ENCODE measurements around the gene HSPA5.

Gene HSPA5

DNA sequence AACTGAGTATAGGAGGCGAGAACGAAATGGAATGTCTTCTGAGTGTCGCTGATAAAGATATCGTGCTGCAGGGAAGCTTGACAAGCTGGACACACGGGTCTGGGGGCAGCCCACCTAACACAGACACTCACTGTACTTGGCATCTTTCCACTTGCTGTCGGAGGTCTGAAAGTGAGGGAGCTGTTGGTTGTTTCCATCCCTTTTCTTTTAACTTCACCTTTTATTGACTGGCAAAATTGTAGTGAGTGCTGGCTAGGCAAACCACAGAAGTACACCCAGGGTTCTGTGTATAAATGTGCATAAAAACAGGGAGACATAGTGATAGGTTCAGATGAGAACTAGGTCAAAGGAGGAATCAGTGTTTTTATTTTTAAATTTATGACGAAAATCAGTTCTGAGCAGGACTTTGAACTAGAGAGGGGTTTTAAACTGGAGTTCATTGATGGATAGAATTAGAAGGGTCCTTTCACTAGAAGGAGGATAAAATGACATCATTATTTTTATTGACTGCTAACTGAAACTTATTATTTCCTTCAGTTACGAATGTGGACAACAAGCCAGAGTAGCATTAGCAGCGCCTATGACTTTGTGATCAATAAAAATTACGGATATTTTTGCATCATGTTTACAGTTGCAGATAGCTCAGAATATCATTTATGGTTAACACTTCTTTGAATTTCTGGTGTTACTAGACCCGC is 21.3 kb upstream of the HSPA5 start:
- H3K79me2 ChIP-seq (ENCODE audit: control insufficient read depth, low read length) = peaks cover 55% of the 10 kb centered on the region
- H3K9me3 ChIP-seq (ENCODE audit: control insufficient read depth, insufficient read depth, low read length) = no peaks in the 10 kb centered on the region
- no peaks in the 10 kb centered on the region for H3K9me2 ChIP-seq (replicated peaks; ENCODE audit: control insufficient read depth, low read length)
- H3K36me3 ChIP-seq (ENCODE audit: control insufficient read depth, low read length) = peaks cover 14% of the 10 kb centered on the region
- H3K4me1 ChIP-seq (ENCODE audit: control insufficient read depth, low read length) = peaks cover 31% of the 10 kb centered on the region
- no peaks in the 10 kb centered on the region for H3F3A ChIP-seq (ENCODE audit: control insufficient read depth, insufficient read depth)
- no peaks in the 10 kb centered on the region for H3K27me3 ChIP-seq (ENCODE audit: control insufficient read depth, low read length)
- no peak overlapping the region for H3K27ac ChIP-seq (ENCODE audit: low read depth, low read length)
- H4K20me1 ChIP-seq (ENCODE audit: control insufficient read depth, insufficient read depth, low read depth, low read length) = no peaks in the 10 kb centered on the region
- no peak for TF ChIP-seq EZH2phosphoT487 (IDR thresholded peaks at IDR 0.05; ENCODE audit: borderline replicate concordance, low read length)
- TF ChIP-seq, protein P1, sequence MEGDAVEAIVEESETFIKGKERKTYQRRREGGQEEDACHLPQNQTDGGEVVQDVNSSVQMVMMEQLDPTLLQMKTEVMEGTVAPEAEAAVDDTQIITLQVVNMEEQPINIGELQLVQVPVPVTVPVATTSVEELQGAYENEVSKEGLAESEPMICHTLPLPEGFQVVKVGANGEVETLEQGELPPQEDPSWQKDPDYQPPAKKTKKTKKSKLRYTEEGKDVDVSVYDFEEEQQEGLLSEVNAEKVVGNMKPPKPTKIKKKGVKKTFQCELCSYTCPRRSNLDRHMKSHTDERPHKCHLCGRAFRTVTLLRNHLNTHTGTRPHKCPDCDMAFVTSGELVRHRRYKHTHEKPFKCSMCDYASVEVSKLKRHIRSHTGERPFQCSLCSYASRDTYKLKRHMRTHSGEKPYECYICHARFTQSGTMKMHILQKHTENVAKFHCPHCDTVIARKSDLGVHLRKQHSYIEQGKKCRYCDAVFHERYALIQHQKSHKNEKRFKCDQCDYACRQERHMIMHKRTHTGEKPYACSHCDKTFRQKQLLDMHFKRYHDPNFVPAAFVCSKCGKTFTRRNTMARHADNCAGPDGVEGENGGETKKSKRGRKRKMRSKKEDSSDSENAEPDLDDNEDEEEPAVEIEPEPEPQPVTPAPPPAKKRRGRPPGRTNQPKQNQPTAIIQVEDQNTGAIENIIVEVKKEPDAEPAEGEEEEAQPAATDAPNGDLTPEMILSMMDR (IDR thresholded peaks at IDR 0.05; ENCODE audit: low read depth, low read length, poor library complexity, severe bottlenecking) = no peak
- H3K4me3 ChIP-seq (ENCODE audit: low read length) = peak overlapping the region; percentile 89
- H3K4me2 ChIP-seq (ENCODE audit: low read length) = peak overlapping the region; percentile 70

GRCh38 chr9:125261501-125262293 is 20.6 kb upstream of the HSPA5 start, which contains the start of gene GAPVD1:
Gene GAPVD1, plus strand, starts transcription at chr9:125261826. Its CDS starts 37,096 bp downstream, at chr9:125298922.
- no peak for TF ChIP-seq EZH2phosphoT487 (IDR thresholded peaks at IDR 0.05; ENCODE audit: borderline replicate concordance, low read length)
- TF ChIP-seq, protein P1 (IDR thresholded peaks at IDR 0.05; ENCODE audit: low read depth, low read length, poor library complexity, severe bottlenecking) = peak; percentile 49
- Histone ChIP-seq H3K27me3 (ENCODE audit: control insufficient read depth, low read length) (no peaks in the 10 kb centered on the region), H3K27ac (ENCODE audit: low read depth, low read length) (peak within 1 kb of the TSS; percentile 79), H3K36me3 (ENCODE audit: control insufficient read depth, low read length) (peaks cover 14% of the 10 kb centered on the region), H3K79me2 (ENCODE audit: control insufficient read depth, low read length) (peaks cover 47% of the 10 kb centered on the region), H3F3A (ENCODE audit: control insufficient read depth, insufficient read depth) (no peaks in the 10 kb centered on the region), H3K4me2 (ENCODE audit: low read length) (peak within 1 kb of the TSS; percentile 70), H3K9me2 (replicated peaks; ENCODE audit: control insufficient read depth, low read length) (no peaks in the 10 kb centered on the region), H4K20me1 (ENCODE audit: control insufficient read depth, insufficient read depth, low read depth, low read length) (no peaks in the 10 kb centered on the region), H3K9me3 (ENCODE audit: control insufficient read depth, insufficient read depth, low read length) (no peaks in the 10 kb centered on the region), H3K4me1 (ENCODE audit: control insufficient read depth, low read length) (peaks cover 31% of the 10 kb centered on the region), H3K4me3 (ENCODE audit: low read length) (peak within 1 kb of the TSS; percentile 89)

DNA sequence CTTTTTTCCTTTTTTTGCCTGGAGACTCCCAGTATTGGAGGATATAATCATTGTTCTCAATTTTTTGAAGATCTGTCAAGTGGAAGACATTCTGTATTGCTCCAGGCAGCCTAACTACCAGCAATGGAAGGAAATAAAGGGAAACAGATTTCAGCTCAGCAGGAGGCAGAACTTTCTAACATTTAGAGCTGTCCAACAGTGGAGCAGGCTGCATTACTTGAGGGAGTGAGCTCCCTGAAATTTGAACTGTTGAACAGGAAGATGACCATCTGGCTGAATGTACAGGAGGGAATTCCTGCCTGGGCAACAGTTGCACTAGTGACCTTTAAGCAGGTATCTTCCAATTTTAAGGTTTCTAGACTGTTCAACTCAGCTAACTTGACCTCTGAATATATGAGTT is 19.4 kb upstream of the HSPA5 start:
- Histone ChIP-seq H3K9me2 (replicated peaks; ENCODE audit: control insufficient read depth, low read length) (no peaks in the 10 kb centered on the region), H4K20me1 (ENCODE audit: control insufficient read depth, insufficient read depth, low read depth, low read length) (no peaks in the 10 kb centered on the region), H3K4me2 (ENCODE audit: low read length) (peak overlapping the region; percentile 70), H3K79me2 (ENCODE audit: control insufficient read depth, low read length) (peaks cover 39% of the 10 kb centered on the region), H3K27me3 (ENCODE audit: control insufficient read depth, low read length) (no peaks in the 10 kb centered on the region), H3K36me3 (ENCODE audit: control insufficient read depth, low read length) (peaks cover 14% of the 10 kb centered on the region), H3K4me1 (ENCODE audit: control insufficient read depth, low read length) (peaks cover 31% of the 10 kb centered on the region), H3K27ac (ENCODE audit: low read depth, low read length) (no peak overlapping the region), H3F3A (ENCODE audit: control insufficient read depth, insufficient read depth) (no peaks in the 10 kb centered on the region), H3K9me3 (ENCODE audit: control insufficient read depth, insufficient read depth, low read length) (no peaks in the 10 kb centered on the region), H3K4me3 (ENCODE audit: low read length) (peak overlapping the region; percentile 89)
- TF ChIP-seq EZH2phosphoT487 (IDR thresholded peaks at IDR 0.05; ENCODE audit: borderline replicate concordance, low read length) = no peak
- TF ChIP-seq, protein P1 (IDR thresholded peaks at IDR 0.05; ENCODE audit: low read depth, low read length, poor library complexity, severe bottlenecking) = no peak

All from DOHH2 (cell line).